ENCODE measurements around the gene ZBTB20. TPM values are rescaled to one million over a fixed set of nuclear protein-coding genes. Genes with fewer than 3 reads are reported as not detected.

Gene ZBTB20
- total RNA-seq, 1 experiment from 2014 or later = 1.6 TPM

DNA sequence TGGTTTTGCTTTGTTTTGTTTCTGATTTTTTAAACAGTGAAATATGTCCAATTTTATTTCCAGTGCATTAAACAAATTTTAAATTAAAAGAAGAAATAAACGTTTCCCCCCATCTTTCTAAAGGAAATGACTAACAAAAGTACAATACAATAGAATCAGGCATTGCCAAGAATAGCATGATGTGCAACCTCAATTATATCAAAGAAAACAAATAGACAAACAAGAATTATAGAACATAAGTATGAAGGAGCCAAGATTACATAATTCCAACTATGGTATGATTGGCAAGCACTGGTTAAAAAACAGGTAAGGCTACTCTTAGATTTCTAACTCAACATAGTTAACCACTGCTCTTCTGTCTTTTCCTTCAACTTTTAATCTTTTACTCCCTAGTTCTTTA lies 826.8 kb downstream of the ZBTB20 start:
- Histone ChIP-seq H3K27me3 (ENCODE audit: low read length) (no peaks in the 10 kb centered on the region), H3K4me2 (ENCODE audit: low read depth, low read length, poor library complexity, severe bottlenecking) (no peak overlapping the region), H3K4me1 (ENCODE audit: low read length) (peaks cover 11% of the 10 kb centered on the region), H3K9me2 (replicated peaks; ENCODE audit: insufficient read depth, low read length) (no peaks in the 10 kb centered on the region), H3K9ac (ENCODE audit: low read length) (no peak overlapping the region), H3K79me2 (ENCODE audit: low read length) (no peaks in the 10 kb centered on the region), H3K4me3 (ENCODE audit: low read length) (no peak overlapping the region), H3K9me3 (ENCODE audit: low read length) (no peaks in the 10 kb centered on the region), H2AFZ (ENCODE audit: low read length) (no peak overlapping the region), H3K36me3 (ENCODE audit: insufficient read depth, low read length) (no peaks in the 10 kb centered on the region), H3K27ac (ENCODE audit: low read length) (no peak overlapping the region), H4K20me1 (ENCODE audit: insufficient read depth, low read depth, low read length) (no peaks in the 10 kb centered on the region)
- DNase-seq = no peak

DNA sequence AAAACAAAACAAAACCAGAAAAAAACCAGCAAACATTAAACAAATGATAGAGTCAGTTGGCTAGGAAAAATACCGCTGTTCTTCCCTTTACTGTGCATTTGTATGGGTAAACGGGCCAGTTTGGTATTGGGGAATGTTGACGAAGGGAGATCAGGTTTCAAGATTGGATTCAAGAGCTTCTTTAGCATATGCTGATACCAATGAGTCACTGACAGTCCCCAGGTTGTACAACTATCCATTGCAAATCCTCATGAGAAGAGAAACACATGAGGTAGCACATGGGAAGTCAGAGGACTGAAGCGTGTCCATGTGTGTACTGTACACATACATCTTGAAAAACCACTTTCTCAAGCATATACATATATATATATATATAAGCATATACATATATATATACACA lies 827.6 kb downstream of the ZBTB20 start:
- H3K27me3 ChIP-seq (ENCODE audit: low read length) = no peaks in the 10 kb centered on the region
- H4K20me1 ChIP-seq (ENCODE audit: insufficient read depth, low read depth, low read length) = no peaks in the 10 kb centered on the region
- no peaks in the 10 kb centered on the region for H3K36me3 ChIP-seq (ENCODE audit: insufficient read depth, low read length)
- no peak overlapping the region for H3K27ac ChIP-seq (ENCODE audit: low read length)
- H3K4me1 ChIP-seq (ENCODE audit: low read length) = peaks cover 3% of the 10 kb centered on the region
- H3K9me3 ChIP-seq (ENCODE audit: low read length) = no peaks in the 10 kb centered on the region
- no peak for DNase-seq
- H3K4me2 ChIP-seq (ENCODE audit: low read depth, low read length, poor library complexity, severe bottlenecking) = no peak overlapping the region
- H3K4me3 ChIP-seq (ENCODE audit: low read length) = no peak overlapping the region
- no peaks in the 10 kb centered on the region for H3K9me2 ChIP-seq (replicated peaks; ENCODE audit: insufficient read depth, low read length)
- H2AFZ ChIP-seq (ENCODE audit: low read length) = no peak overlapping the region
- no peak overlapping the region for H3K9ac ChIP-seq (ENCODE audit: low read length)
- no peaks in the 10 kb centered on the region for H3K79me2 ChIP-seq (ENCODE audit: low read length)

DNA sequence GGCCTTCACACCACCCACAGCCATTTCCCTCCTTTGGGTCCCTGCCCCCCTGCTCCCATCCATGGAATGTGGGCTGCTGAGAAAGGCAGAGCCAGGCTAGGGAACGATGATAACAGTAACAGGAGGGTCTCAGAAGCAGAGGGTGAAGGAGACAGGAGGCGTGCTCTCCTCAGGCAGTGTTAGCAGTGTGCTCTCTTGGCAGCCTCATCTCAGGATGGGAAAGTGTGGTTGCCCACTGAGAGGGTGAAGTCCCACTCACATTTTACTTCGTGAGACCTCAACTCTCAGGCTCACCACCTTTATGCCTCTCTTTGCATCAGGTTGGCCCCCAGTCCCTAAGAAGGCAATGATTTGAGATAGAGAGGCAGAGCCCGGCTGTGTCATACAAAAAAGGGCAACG lies 828.8 kb downstream of the ZBTB20 start:
- no peak overlapping the region for H3K27ac ChIP-seq (ENCODE audit: low read length)

DNA sequence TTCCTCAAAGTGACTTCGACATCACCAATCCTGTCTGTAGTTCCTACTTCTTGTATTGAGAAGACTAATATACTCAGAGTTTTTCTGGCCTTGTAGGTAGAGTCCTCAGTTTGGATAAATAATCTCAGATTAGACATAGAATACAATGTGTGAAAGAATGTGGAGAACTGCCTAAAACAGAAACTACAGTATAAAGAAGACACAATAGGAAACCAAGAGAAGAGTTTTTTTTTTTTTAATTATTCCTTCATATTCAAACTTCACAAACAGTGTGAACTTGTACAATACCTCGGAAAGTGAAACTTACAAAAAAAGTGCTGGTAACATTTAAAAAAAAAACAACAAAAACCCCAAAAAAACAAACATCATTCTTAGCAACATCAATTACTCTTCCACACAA lies 832.8 kb downstream of the ZBTB20 start:
- no peak for DNase-seq
- Histone ChIP-seq H3K79me2 (ENCODE audit: low read length) (no peaks in the 10 kb centered on the region), H3K27me3 (ENCODE audit: low read length) (no peaks in the 10 kb centered on the region), H3K27ac (ENCODE audit: low read length) (no peak overlapping the region), H3K9me2 (replicated peaks; ENCODE audit: insufficient read depth, low read length) (no peaks in the 10 kb centered on the region), H3K4me2 (ENCODE audit: low read depth, low read length, poor library complexity, severe bottlenecking) (no peak overlapping the region), H3K36me3 (ENCODE audit: insufficient read depth, low read length) (no peaks in the 10 kb centered on the region), H3K4me1 (ENCODE audit: low read length) (no peaks in the 10 kb centered on the region), H3K9me3 (ENCODE audit: low read length) (no peaks in the 10 kb centered on the region), H3K4me3 (ENCODE audit: low read length) (no peak overlapping the region), H4K20me1 (ENCODE audit: insufficient read depth, low read depth, low read length) (no peaks in the 10 kb centered on the region), H3K9ac (ENCODE audit: low read length) (no peak overlapping the region), H2AFZ (ENCODE audit: low read length) (no peak overlapping the region)

More for the DNA sequence above, 828.8 kb downstream of the ZBTB20 start:
- Histone ChIP-seq H3K4me1 (ENCODE audit: low read length) (no peaks in the 10 kb centered on the region), H2AFZ (ENCODE audit: low read length) (no peak overlapping the region), H4K20me1 (ENCODE audit: insufficient read depth, low read depth, low read length) (no peaks in the 10 kb centered on the region), H3K79me2 (ENCODE audit: low read length) (no peaks in the 10 kb centered on the region), H3K9me2 (replicated peaks; ENCODE audit: insufficient read depth, low read length) (no peaks in the 10 kb centered on the region), H3K9me3 (ENCODE audit: low read length) (no peaks in the 10 kb centered on the region), H3K4me3 (ENCODE audit: low read length) (no peak overlapping the region), H3K36me3 (ENCODE audit: insufficient read depth, low read length) (no peaks in the 10 kb centered on the region), H3K4me2 (ENCODE audit: low read depth, low read length, poor library complexity, severe bottlenecking) (no peak overlapping the region), H3K9ac (ENCODE audit: low read length) (no peak overlapping the region), H3K27me3 (ENCODE audit: low read length) (no peaks in the 10 kb centered on the region)
- DNase-seq = no peak

DNA sequence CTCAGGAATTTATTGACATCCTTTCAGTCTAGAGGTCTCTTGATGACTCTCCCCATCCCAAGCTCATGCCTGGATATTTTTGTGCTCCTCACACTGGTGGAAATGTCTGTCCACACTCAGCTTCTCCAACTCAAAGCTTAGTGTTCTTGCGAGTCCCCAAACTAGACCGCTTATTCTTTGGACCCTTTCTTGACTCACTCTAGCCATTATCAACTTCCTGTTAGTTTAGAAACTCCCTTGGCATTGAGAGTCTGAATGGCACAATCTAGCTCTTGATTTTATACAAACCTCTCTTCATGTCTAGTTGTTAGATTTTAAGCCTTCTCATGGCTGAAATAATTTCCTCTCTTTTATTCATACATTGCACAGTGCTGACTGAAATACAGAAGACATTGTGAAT lies 833.7 kb downstream of the ZBTB20 start:
- H3K9me2 ChIP-seq (replicated peaks; ENCODE audit: insufficient read depth, low read length) = no peaks in the 10 kb centered on the region
- no peaks in the 10 kb centered on the region for H3K9me3 ChIP-seq (ENCODE audit: low read length)
- DNase-seq = no peak
- no peaks in the 10 kb centered on the region for H3K36me3 ChIP-seq (ENCODE audit: insufficient read depth, low read length)
- no peak overlapping the region for H2AFZ ChIP-seq (ENCODE audit: low read length)
- H3K4me3 ChIP-seq (ENCODE audit: low read length) = no peak overlapping the region
- H3K4me1 ChIP-seq (ENCODE audit: low read length) = no peaks in the 10 kb centered on the region
- H4K20me1 ChIP-seq (ENCODE audit: insufficient read depth, low read depth, low read length) = no peaks in the 10 kb centered on the region
- H3K4me2 ChIP-seq (ENCODE audit: low read depth, low read length, poor library complexity, severe bottlenecking) = no peak overlapping the region
- no peaks in the 10 kb centered on the region for H3K27me3 ChIP-seq (ENCODE audit: low read length)
- no peaks in the 10 kb centered on the region for H3K79me2 ChIP-seq (ENCODE audit: low read length)
- H3K9ac ChIP-seq (ENCODE audit: low read length) = no peak overlapping the region
- H3K27ac ChIP-seq (ENCODE audit: low read length) = no peak overlapping the region

DNA sequence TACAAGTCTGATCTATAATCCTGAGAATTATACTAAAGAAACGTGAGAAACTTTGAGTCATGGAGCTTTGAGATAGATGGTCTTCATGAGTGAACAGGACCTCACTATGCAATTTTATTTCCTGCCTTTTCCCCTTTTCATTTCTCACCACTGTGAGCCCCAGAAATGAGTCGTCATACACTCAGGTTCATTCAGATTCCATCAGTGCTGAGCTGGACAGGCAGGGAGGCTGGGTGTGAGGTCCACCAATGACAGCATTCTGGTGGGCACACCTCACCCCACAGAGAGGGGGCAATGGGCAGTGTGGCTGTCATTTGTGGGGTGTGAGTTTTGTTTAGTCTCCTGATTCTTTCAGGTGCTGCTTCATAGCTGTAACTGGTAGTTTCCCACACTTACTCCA lies 836.4 kb downstream of the ZBTB20 start:
- H3K4me2 ChIP-seq (ENCODE audit: low read depth, low read length, poor library complexity, severe bottlenecking) = no peak overlapping the region
- H3K4me1 ChIP-seq (ENCODE audit: low read length) = no peaks in the 10 kb centered on the region
- no peaks in the 10 kb centered on the region for H3K79me2 ChIP-seq (ENCODE audit: low read length)
- no peaks in the 10 kb centered on the region for H3K9me2 ChIP-seq (replicated peaks; ENCODE audit: insufficient read depth, low read length)
- H3K36me3 ChIP-seq (ENCODE audit: insufficient read depth, low read length) = no peaks in the 10 kb centered on the region
- no peaks in the 10 kb centered on the region for H4K20me1 ChIP-seq (ENCODE audit: insufficient read depth, low read depth, low read length)
- H3K4me3 ChIP-seq (ENCODE audit: low read length) = no peak overlapping the region
- no peak for DNase-seq
- no peak overlapping the region for H2AFZ ChIP-seq (ENCODE audit: low read length)
- H3K9me3 ChIP-seq (ENCODE audit: low read length) = no peaks in the 10 kb centered on the region
- no peak overlapping the region for H3K9ac ChIP-seq (ENCODE audit: low read length)
- no peaks in the 10 kb centered on the region for H3K27me3 ChIP-seq (ENCODE audit: low read length)
- no peak overlapping the region for H3K27ac ChIP-seq (ENCODE audit: low read length)

DNA sequence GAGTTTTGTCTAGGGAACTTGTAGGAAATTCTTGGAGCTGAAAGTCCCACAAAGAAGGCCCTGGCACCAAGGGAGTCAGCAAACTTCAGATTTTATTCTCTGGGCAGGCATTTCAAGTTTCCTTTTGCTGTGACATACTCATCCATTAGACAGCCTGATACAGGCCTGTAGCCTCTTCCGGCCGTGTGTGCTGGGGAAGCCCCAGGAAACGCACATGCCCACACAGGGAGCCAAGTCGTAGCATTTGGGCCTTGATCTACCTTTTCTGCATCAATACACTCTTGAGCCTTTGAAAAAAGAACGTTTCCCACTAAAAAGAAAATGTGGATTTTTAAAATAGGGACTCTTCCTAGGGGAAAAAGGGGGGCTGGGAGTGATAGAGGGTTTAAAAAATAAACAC lies 838.3 kb downstream of the ZBTB20 start:
- no peak for DNase-seq
- no peaks in the 10 kb centered on the region for H3K79me2 ChIP-seq (ENCODE audit: low read length)
- no peaks in the 10 kb centered on the region for H3K27me3 ChIP-seq (ENCODE audit: low read length)
- no peak overlapping the region for H3K4me3 ChIP-seq (ENCODE audit: low read length)
- no peaks in the 10 kb centered on the region for H4K20me1 ChIP-seq (ENCODE audit: insufficient read depth, low read depth, low read length)
- no peak overlapping the region for H3K27ac ChIP-seq (ENCODE audit: low read length)
- no peaks in the 10 kb centered on the region for H3K9me2 ChIP-seq (replicated peaks; ENCODE audit: insufficient read depth, low read length)
- H3K4me1 ChIP-seq (ENCODE audit: low read length) = no peaks in the 10 kb centered on the region
- H2AFZ ChIP-seq (ENCODE audit: low read length) = no peak overlapping the region
- no peaks in the 10 kb centered on the region for H3K36me3 ChIP-seq (ENCODE audit: insufficient read depth, low read length)
- no peak overlapping the region for H3K4me2 ChIP-seq (ENCODE audit: low read depth, low read length, poor library complexity, severe bottlenecking)
- H3K9me3 ChIP-seq (ENCODE audit: low read length) = no peaks in the 10 kb centered on the region
- no peak overlapping the region for H3K9ac ChIP-seq (ENCODE audit: low read length)

DNA sequence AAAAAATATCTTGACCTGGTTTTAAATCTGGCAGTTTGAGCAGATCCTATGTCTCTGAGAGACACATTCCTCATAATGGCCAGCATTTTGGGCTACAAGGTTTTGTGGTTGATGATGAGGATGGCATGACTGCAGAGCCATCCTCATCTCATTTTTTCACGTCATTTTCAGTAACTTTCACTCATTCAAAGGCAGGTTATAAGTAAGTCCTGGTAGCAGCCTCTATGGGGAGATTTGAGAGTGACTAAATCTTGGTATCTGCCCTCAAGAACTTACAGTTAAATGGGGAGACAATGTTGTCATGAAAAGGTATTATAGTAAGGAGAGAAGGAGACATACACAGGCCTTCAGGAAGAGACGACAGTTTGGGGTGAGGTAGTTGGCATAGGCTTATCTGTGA lies 838.7 kb downstream of the ZBTB20 start:
- H3K27ac ChIP-seq (ENCODE audit: low read length) = no peak overlapping the region
- DNase-seq = no peak

DNA sequence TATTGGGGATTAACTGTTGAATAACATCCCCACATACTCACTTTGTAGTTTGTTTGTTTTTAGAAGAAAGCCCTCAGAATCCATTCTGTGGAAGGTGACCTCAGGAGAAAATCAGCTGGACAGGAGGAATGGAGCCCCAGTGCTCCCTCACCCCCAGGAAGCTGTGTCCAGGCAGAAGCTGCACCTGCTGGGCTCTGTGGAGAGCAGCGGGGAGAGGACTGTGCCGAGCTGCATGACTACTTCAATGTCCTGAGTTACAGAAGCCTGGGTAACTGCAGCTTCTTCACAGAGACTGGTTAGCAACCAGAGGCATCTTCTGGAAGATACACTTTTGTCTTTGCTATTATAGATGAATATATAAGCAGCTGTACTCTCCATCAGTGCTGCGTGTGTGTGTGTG lies 839.3 kb downstream of the ZBTB20 start:
- Histone ChIP-seq H3K4me1 (ENCODE audit: low read length) (no peaks in the 10 kb centered on the region), H3K27ac (ENCODE audit: low read length) (no peak overlapping the region), H3K9me2 (replicated peaks; ENCODE audit: insufficient read depth, low read length) (no peaks in the 10 kb centered on the region), H4K20me1 (ENCODE audit: insufficient read depth, low read depth, low read length) (no peaks in the 10 kb centered on the region), H3K27me3 (ENCODE audit: low read length) (no peaks in the 10 kb centered on the region), H3K36me3 (ENCODE audit: insufficient read depth, low read length) (no peaks in the 10 kb centered on the region), H2AFZ (ENCODE audit: low read length) (peak overlapping the region; percentile 4; the same call in 1 of the 2 replicates), H3K4me3 (ENCODE audit: low read length) (no peak overlapping the region), H3K79me2 (ENCODE audit: low read length) (no peaks in the 10 kb centered on the region), H3K9me3 (ENCODE audit: low read length) (no peaks in the 10 kb centered on the region), H3K9ac (ENCODE audit: low read length) (no peak overlapping the region), H3K4me2 (ENCODE audit: low read depth, low read length, poor library complexity, severe bottlenecking) (no peak overlapping the region)
- DNase-seq = no peak

More for the DNA sequence above, 838.7 kb downstream of the ZBTB20 start:
- no peak overlapping the region for H3K4me3 ChIP-seq (ENCODE audit: low read length)
- no peaks in the 10 kb centered on the region for H3K27me3 ChIP-seq (ENCODE audit: low read length)
- no peaks in the 10 kb centered on the region for H3K36me3 ChIP-seq (ENCODE audit: insufficient read depth, low read length)
- no peaks in the 10 kb centered on the region for H4K20me1 ChIP-seq (ENCODE audit: insufficient read depth, low read depth, low read length)
- no peaks in the 10 kb centered on the region for H3K9me2 ChIP-seq (replicated peaks; ENCODE audit: insufficient read depth, low read length)
- H3K9me3 ChIP-seq (ENCODE audit: low read length) = no peaks in the 10 kb centered on the region
- no peaks in the 10 kb centered on the region for H3K79me2 ChIP-seq (ENCODE audit: low read length)
- H3K9ac ChIP-seq (ENCODE audit: low read length) = no peak overlapping the region
- no peak overlapping the region for H3K4me2 ChIP-seq (ENCODE audit: low read depth, low read length, poor library complexity, severe bottlenecking)
- no peak overlapping the region for H2AFZ ChIP-seq (ENCODE audit: low read length)
- H3K4me1 ChIP-seq (ENCODE audit: low read length) = no peaks in the 10 kb centered on the region

All from Karpas-422 (cell line).